SK-N-SH treated with all-trans-retinoic acid at 6 μM for 48 hours (cell line): ENCODE results near the gene SLC37A1.

Experiments
- ESRRG ChIP-seq: fragments of 250-450 bp; sonication (Bioruptor Pico); IDR thresholded peaks from 2 replicates; pipeline ENCODE4 v1.6.1; 2021; ENCODE audit warnings: mild to moderate bottlenecking
- OSR1 ChIP-seq: fragments of 250-450 bp; sonication (Bioruptor Pico); IDR thresholded peaks from 2 replicates; pipeline ENCODE4 v1.8.0; 2022; ENCODE audit warnings: moderate library complexity, mild to moderate bottlenecking, inconsistent platforms
- PATZ1 ChIP-seq: fragments of 250-450 bp; sonication (Bioruptor Pico); IDR thresholded peaks from 2 replicates; pipeline ENCODE4 v1.8.0; 2020; ENCODE audit warnings: mild to moderate bottlenecking, moderate library complexity, borderline replicate concordance
- PPARA ChIP-seq: fragments of 250-450 bp; sonication (Bioruptor Pico); IDR thresholded peaks from 2 replicates; pipeline ENCODE4 v1.5.0; 2020; ENCODE audit warnings: mild to moderate bottlenecking, borderline replicate concordance
- TOX ChIP-seq: fragments of 250-450 bp; sonication (Bioruptor Pico); IDR thresholded peaks from 2 replicates; pipeline ENCODE4 v1.8.0; 2021; ENCODE audit warnings: mild to moderate bottlenecking, moderate library complexity, borderline replicate concordance
- ZC3H10 ChIP-seq: fragments of 250-450 bp; sonication (Bioruptor Pico); IDR thresholded peaks from 2 replicates; pipeline ENCODE4 v1.5.1; 2021; ENCODE audit warnings: mild to moderate bottlenecking, moderate library complexity
- ZFP3 ChIP-seq: fragments of 250-450 bp; sonication (Bioruptor Pico); IDR thresholded peaks from 2 replicates; pipeline ENCODE4 v1.5.0; 2020; ENCODE audit warnings: mild to moderate bottlenecking, moderate library complexity
- ZFP30 ChIP-seq: fragments of 450-650 bp; formaldehyde crosslinking; IDR thresholded peaks from 2 replicates; pipeline ENCODE4 v1.5.0; 2022; ENCODE audit warnings: mild to moderate bottlenecking, moderate library complexity
- ZNF70 ChIP-seq: fragments of 450-650 bp; formaldehyde crosslinking; IDR thresholded peaks from 2 replicates; pipeline ENCODE4 v1.5.0; 2020; ENCODE audit warnings: mild to moderate bottlenecking, moderate library complexity

GRCh38 chr21:42581993-42582786 is 68.5 kb downstream of the SLC37A1 start:
- TF ChIP-seq ZNF70 (CRISPR knock-in tag): no peak
- TF ChIP-seq ZFP30 (CRISPR knock-in tag): no peak
- no peak for TF ChIP-seq PATZ1
- no peak for TF ChIP-seq ESRRG (CRISPR knock-in tag)
- no peak for TF ChIP-seq ZC3H10
- TF ChIP-seq OSR1 (CRISPR knock-in tag): no peak
- TF ChIP-seq PPARA (CRISPR knock-in tag): no peak
- no peak for TF ChIP-seq ZFP3 (CRISPR knock-in tag)
- TF ChIP-seq TOX: no peak
